ENCODE results near the gene NTF3. TPM values are rescaled to one million over a fixed set of nuclear protein-coding genes. Genes with fewer than 3 reads are reported as not detected.

The NTF3 gene
- total and polyA plus RNA-seq, 2 of the 8 experiments (the other 6 are each of a cell fraction or from before 2014, with no cell fraction given): 1.4 to 2.3 TPM

DNA sequence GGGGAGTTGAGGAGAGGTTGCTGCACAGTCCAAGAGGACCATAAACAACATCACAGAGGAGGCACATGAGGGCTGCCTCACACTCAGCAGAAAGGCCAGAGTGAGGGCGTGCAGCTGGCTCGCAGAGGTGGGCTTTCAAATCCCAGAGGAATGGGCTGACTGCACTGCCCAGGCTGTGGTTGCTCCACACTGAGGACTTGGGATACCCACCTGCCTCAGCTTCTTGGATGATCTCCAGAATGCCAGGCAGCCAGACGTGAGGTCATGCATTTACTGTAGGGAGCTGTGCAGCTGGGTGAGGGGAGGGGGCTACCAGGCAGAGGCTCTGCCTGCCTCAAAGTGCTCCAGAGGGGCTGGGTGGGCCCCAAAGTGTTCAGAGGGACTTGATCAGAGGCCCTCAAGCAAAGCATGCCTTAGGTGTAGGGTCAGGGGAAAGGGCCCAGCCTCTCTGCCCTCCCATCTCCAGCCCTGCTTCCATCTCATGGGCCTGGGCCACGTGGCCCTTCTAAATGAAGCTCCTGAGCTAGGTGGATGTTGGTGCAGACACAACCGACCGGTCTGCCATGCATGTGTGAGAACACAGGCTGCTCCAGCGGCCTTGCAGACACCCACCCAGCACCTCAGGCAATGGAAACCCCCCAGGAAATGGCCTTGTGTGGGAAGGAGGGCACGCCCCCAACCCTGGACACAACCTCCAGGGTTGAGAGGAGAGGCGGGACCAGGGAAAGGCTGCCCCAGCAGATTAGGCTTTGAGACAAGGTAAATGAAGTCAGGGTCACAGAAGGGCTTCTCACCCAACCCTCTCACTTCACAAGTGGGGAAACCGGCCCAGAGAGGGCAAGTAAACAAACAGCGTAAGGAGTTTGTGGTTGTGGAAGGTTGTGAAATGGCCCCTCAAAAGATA lies 90.8 kb downstream of the NTF3 start:
- Histone ChIP-seq H3K23me2 (ENCODE audit: low read depth, low read length) (no peaks in the 10 kb centered on the region), H3K23ac (ENCODE audit: insufficient read length) (no peak overlapping the region), H4K5ac (ENCODE audit: insufficient read length, low read depth, low read length) (no peak overlapping the region), H3K4me3 (ENCODE audit: extremely low read depth in 1 of 4, insufficient read depth in 2 of 4, low read depth in 3 of 4, low read length in 4 of 4) (no peak overlapping the region), H3K4me2 (ENCODE audit: insufficient read depth in 1 of 2, low read depth in 2 of 2, low read length in 2 of 2) (no peak overlapping the region), H4K20me1 (replicated peaks in 1 of 2; ENCODE audit: control insufficient read depth in 1 of 2, insufficient read depth in 2 of 2, low read length in 2 of 2) (no peaks in the 10 kb centered on the region), H2AK5ac (ENCODE audit: low read depth, low read length) (no peak overlapping the region), H2BK15ac (ENCODE audit: low read length) (no peak overlapping the region), H2BK5ac (ENCODE audit: low read depth, low read length) (no peak overlapping the region), H3K4me1 (replicated peaks in 1 of 4; ENCODE audit: control insufficient read depth in 3 of 4, insufficient read depth in 4 of 4, low read length in 3 of 4) (peaks cover 0 to 7% (median 3%) of the 10 kb centered on the region in 4 experiments; a peak in 5 of 7 replicates), H2BK120ac (replicated peaks; ENCODE audit: low read depth, low read length) (no peak overlapping the region), H2BK12ac (ENCODE audit: low read depth, low read length) (no peak overlapping the region), H2AFZ (ENCODE audit: low read length) (no peak overlapping the region), H3K14ac (ENCODE audit: insufficient read length) (no peak overlapping the region), H3K4ac (replicated peaks; ENCODE audit: insufficient read length, low read depth, low read length) (no peak overlapping the region), H3K79me1 (ENCODE audit: low read depth, low read length) (no peaks in the 10 kb centered on the region), H3K18ac (ENCODE audit: extremely low read depth, low read length) (no peak overlapping the region), H4K8ac (ENCODE audit: extremely low read depth, insufficient read depth, low read length) (peak overlapping the region; percentile 35; the same call in 1 of the 2 replicates), H3K27ac (ENCODE audit: low read depth, low read length) (no peak overlapping the region), H2BK20ac (ENCODE audit: low read length) (no peak overlapping the region), H3K9ac (replicated peaks in 1 of 4; ENCODE audit: extremely low read depth in 1 of 4, low read depth in 3 of 4, low read length in 3 of 4) (no peak overlapping the region), H3K79me2 (ENCODE audit: control insufficient read depth in 1 of 2, insufficient read depth in 2 of 2, low read length in 2 of 2) (no peaks in the 10 kb centered on the region), H3K36me3 (ENCODE audit: control insufficient read depth in 2 of 4, insufficient read depth in 4 of 4, low read length in 3 of 4) (no peaks in the 10 kb centered on the region), H3K27me3 (replicated peaks in 1 of 4; ENCODE audit: control insufficient read depth in 3 of 4, extremely low read depth in 1 of 4, insufficient read depth in 3 of 4, low read length in 3 of 4) (no peaks in the 10 kb centered on the region), H3K56ac (replicated peaks; ENCODE audit: insufficient read length, low read depth, low read length) (no peak overlapping the region), H4K91ac (replicated peaks; ENCODE audit: insufficient read length, low read length) (no peak overlapping the region), H3K9me3 (ENCODE audit: insufficient read depth in 2 of 2, low read depth in 1 of 2, low read length in 1 of 2) (no peaks in the 10 kb centered on the region)
- ChIA-PET CTCF (ENCODE audit: partially characterized antibody) (interaction anchor here (0.7 to 1.5 kb wide), 5 partner anchors 9 to 126 kb away, joined by 3 to 4 read pairs (median 3); no protein-coding TSS in a partner anchor), POLR2A (ENCODE audit: partially characterized antibody) (no interaction called here)
- no peak for TF ChIP-seq CEBPB (IDR thresholded peaks at IDR 0.05; ENCODE audit: low read depth, low read length)
- TF ChIP-seq KDM5A (IDR thresholded peaks at IDR 0.05; ENCODE audit: low read length): no peak
- WGBS, 2 experiments (ENCODE audit: extremely low coverage in 1 of 2, insufficient coverage in 1 of 2, insufficient read length in 1 of 2, insufficient replicate concordance in 2 of 2, low coverage in 1 of 2, low lambda C conversion rate in 2 of 2, missing lambda C conversion rate in 1 of 2): 92% methylated on average over 10 of the region's 11 CpGs; no CpG with 5 or more reads in 1 of the 2 experiments
- peak in 1 of 2 experiments; percentile 34 for DNase-seq (ENCODE audit: low read depth in 1 of 2, low spot score in 2 of 2)
- FAIRE-seq: no peak
